HepG2 (cell line): ENCODE data around the gene CTSA. TPM values are rescaled to one million over a fixed set of nuclear protein-coding genes. Genes with fewer than 3 reads are reported as not detected.

Experiments
- CHD2 ChIP-seq: IDR thresholded peaks from 2 replicates; pipeline ENCODE4 v1.6.1; 2011; ENCODE audit warnings: low read depth, low read length, improper control_type of control experiment
- FOXJ3 ChIP-seq: sonication (generic); formaldehyde crosslinking; IDR thresholded peaks from 2 replicates; pipeline ENCODE4 v1.4.0; 2020; ENCODE audit warnings: missing genetic modification reagents, mild to moderate bottlenecking, borderline replicate concordance
- HNF4A ChIP-seq: sonication (generic); formaldehyde crosslinking; IDR thresholded peaks from 2 replicates; pipeline ENCODE4 v1.4.0; 2020; ENCODE audit warnings: missing genetic modification reagents
- ISL2 ChIP-seq: sonication (generic); formaldehyde crosslinking; IDR thresholded peaks from 2 replicates; pipeline ENCODE4 v1.5.0; 2020; ENCODE audit warnings: missing genetic modification reagents
- KDM5A ChIP-seq: fragments of 200-600 bp; sonication (generic); IDR thresholded peaks from 2 replicates; pipeline ENCODE4 v1.7.0; 2018; ENCODE audit warnings: antibody characterized with exemption, mild to moderate bottlenecking, low read length, borderline replicate concordance
- KDM6A ChIP-seq: IDR thresholded peaks from 2 replicates; pipeline ENCODE4 v1.6.1; 2016; ENCODE audit warnings: low read depth
- PCBP1 ChIP-seq: fragments of 200-400 bp; formaldehyde crosslinking; IDR thresholded peaks from 2 replicates; pipeline ENCODE4 v1.6.1; 2017; ENCODE audit warnings: mild to moderate bottlenecking, low read depth, low read length, borderline replicate concordance
- PRDM10 ChIP-seq: sonication (generic); formaldehyde crosslinking; IDR thresholded peaks from 2 replicates; pipeline ENCODE4 v1.4.0; 2020; ENCODE audit warnings: low read depth, missing genetic modification reagents
- RARA ChIP-seq: IDR thresholded peaks from 2 replicates; pipeline ENCODE4 v1.6.1; 2016; ENCODE audit warnings: missing genetic modification reagents, missing compliant biosample characterization
- RFXAP ChIP-seq: sonication (generic); formaldehyde crosslinking; IDR thresholded peaks from 2 replicates; pipeline ENCODE4 v1.4.0; 2020; ENCODE audit warnings: missing genetic modification reagents, borderline replicate concordance
- SMAD9 ChIP-seq: sonication (generic); formaldehyde crosslinking; IDR thresholded peaks from 2 replicates; pipeline ENCODE4 v1.5.1; 2020; ENCODE audit warnings: mild to moderate bottlenecking, missing genetic modification reagents
- SOX13 ChIP-seq, 3 experiments: fragments of 450-650 bp in 1 of 3; sonication (generic) in 1 of 3; formaldehyde crosslinking in 1 of 3; IDR thresholded peaks in 2 of 3; conservative IDR thresholded peaks in 1 of 3; 2 replicates each; pipeline versions ENCODE4 v1.5.0 to v1.6.1; 2016 to 2020; ENCODE audit warnings: antibody characterized with exemption in 1 of 3, mild to moderate bottlenecking in 1 of 3, missing compliant biosample characterization in 1 of 3, missing genetic modification reagents in 1 of 3, moderate library complexity in 1 of 3
- TCF7L2 ChIP-seq: IDR thresholded peaks from 2 replicates; pipeline ENCODE4 v1.6.1; 2011; ENCODE audit warnings: mild to moderate bottlenecking, low read depth, low read length, moderate library complexity
- TGIF2 ChIP-seq: IDR thresholded peaks from 2 replicates; pipeline ENCODE4 v1.6.1; 2016; ENCODE audit warnings: control low read depth, missing compliant biosample characterization
- TP53 ChIP-seq: sonication (generic); formaldehyde crosslinking; conservative IDR thresholded peaks from 2 replicates; pipeline ENCODE4 v1.4.0; 2020; ENCODE audit warnings: missing genetic modification reagents
- XRCC5 ChIP-seq: fragments of 200-400 bp; formaldehyde crosslinking; optimal IDR thresholded peaks from 2 replicates; pipeline ENCODE3; 2017; ENCODE audit warnings: mild to moderate bottlenecking, low read length
- YEATS2 ChIP-seq: sonication (generic); formaldehyde crosslinking; IDR thresholded peaks from 2 replicates; pipeline ENCODE4 v1.4.0; 2020; ENCODE audit warnings: missing genetic modification reagents, borderline replicate concordance
- ZMAT3 ChIP-seq: sonication (generic); formaldehyde crosslinking; conservative IDR thresholded peaks from 2 replicates; pipeline ENCODE4 v1.7.0; 2021; ENCODE audit warnings: missing genetic modification reagents
- ZNF224 ChIP-seq: sonication (generic); formaldehyde crosslinking; IDR thresholded peaks from 2 replicates; pipeline ENCODE4 v1.5.0; 2020; ENCODE audit warnings: mild to moderate bottlenecking, missing genetic modification reagents
- ZNF503 ChIP-seq: sonication (generic); formaldehyde crosslinking; IDR thresholded peaks from 2 replicates; pipeline ENCODE4 v1.4.0; 2020; ENCODE audit warnings: missing genetic modification reagents
- ZNF709 ChIP-seq: sonication (generic); formaldehyde crosslinking; IDR thresholded peaks from 2 replicates; pipeline ENCODE4 v1.5.0; 2020; ENCODE audit warnings: mild to moderate bottlenecking, missing genetic modification reagents
- ZSCAN12 ChIP-seq: sonication (generic); formaldehyde crosslinking; IDR thresholded peaks from 2 replicates; pipeline ENCODE4 v1.9.0; 2021; ENCODE audit warnings: mild to moderate bottlenecking, missing genetic modification reagents
- ZSCAN29 ChIP-seq: sonication (generic); formaldehyde crosslinking; conservative IDR thresholded peaks from 2 replicates; pipeline ENCODE4 v1.4.0; 2020; ENCODE audit warnings: mild to moderate bottlenecking, missing genetic modification reagents
- polyA plus RNA-seq, 8 experiments: library from polyadenylated mRNA; depleted of rRNA in 3 of 8; stranded (reverse) in 7 of 8; unstranded in 1 of 8; fragments of >200 nt; fragmentation: Illumina TruSeq in 4 of 8; extraction: Trizol in 4 of 8; gene quantifications; 2 replicates each; pipeline versions ENCODE4 v1.2.1 to v1.2.3, GENCODE V29; 2011 to 2016; ENCODE audit warnings: low read depth in 4 of 8, missing spikeins in 1 of 8, mixed read lengths in 1 of 8; ENCODE audit not compliant: insufficient read depth in 1 of 8
- total RNA-seq, 5 experiments: library from RNA; depleted of rRNA; stranded (reverse); fragments of >200 nt; fragmentation: Illumina TruSeq; extraction: Trizol; gene quantifications; 2 replicates each; pipeline ENCODE4 v1.2.3, GENCODE V29; 2016; ENCODE audit warnings: low read depth in 1 of 5

Gene CTSA
- total and polyA plus RNA-seq, 2 of the 13 experiments (the other 11 are each of a cell fraction or from before 2014, with no cell fraction given): 202 to 231 TPM

- TF ChIP-seq SOX13 (IDR thresholded peaks at IDR 0.05) (no peak), SOX13 (CRISPR knock-in tag; conservative IDR thresholded peaks at IDR 0.05 in 1 of 2, IDR thresholded peaks at IDR 0.05 in 1 of 2) (0 out of 4 replicates have a peak, but pooled peaks have one; percentile 5 to 75), ZNF224 (CRISPR knock-in tag) (peak; percentile 17; the same call in 1 of the 2 replicates), RARA (no peak), CHD2 (no peak), RFXAP (CRISPR knock-in tag) (no peak), XRCC5 (peak; percentile 0), FOXJ3 (CRISPR knock-in tag) (0 out of 2 replicates have a peak, but pooled peaks have one; percentile 48), TCF7L2 (no peak), TGIF2 (CRISPR knock-in tag) (peak; percentile 50; the same call in 1 of the 2 replicates), ZSCAN12 (0 out of 2 replicates have a peak, but pooled peaks have one; percentile 60), ZNF709 (CRISPR knock-in tag) (0 out of 2 replicates have a peak, but pooled peaks have one; percentile 2), TP53 (CRISPR knock-in tag) (peak; percentile 67; the same call in 1 of the 2 replicates), ZSCAN29 (CRISPR knock-in tag) (peak; percentile 22; the same call in 1 of the 2 replicates), KDM5A (peak; percentile 86), PCBP1 (no peak), ISL2 (peak; percentile 42; the same call in 1 of the 2 replicates), HNF4A (CRISPR knock-in tag) (0 out of 2 replicates have a peak, but pooled peaks have one; percentile 31), ZNF503 (CRISPR knock-in tag) (0 out of 2 replicates have a peak, but pooled peaks have one; percentile 15), YEATS2 (CRISPR knock-in tag) (no peak), SMAD9 (CRISPR knock-in tag) (0 out of 2 replicates have a peak, but pooled peaks have one; percentile 67), ZMAT3 (CRISPR knock-in tag) (0 out of 2 replicates have a peak, but pooled peaks have one; percentile 40), KDM6A (CRISPR knock-in tag) (no peak), PRDM10 (CRISPR knock-in tag) (no peak)
These were observed 44.4 kb downstream of the CTSA start (continued) for GRCh38 chr20:45935416-45936046.
